SIG-M5 treated with dmso at 0.1 percent for 504 hours (cell line): Measurements from ENCODE around the gene HOXC5.

Experiments
- DNase-seq: peaks from one replicate; lab custom pipeline; 2025; ENCODE audit not compliant: unreplicated experiment; lab: John Stamatoyannopoulos, UW

Gene HOXC5

GRCh38 chr12:54006559-54007220 is 26.2 kb upstream of the HOXC5 start:
- DNase-seq: no peak

DNA sequence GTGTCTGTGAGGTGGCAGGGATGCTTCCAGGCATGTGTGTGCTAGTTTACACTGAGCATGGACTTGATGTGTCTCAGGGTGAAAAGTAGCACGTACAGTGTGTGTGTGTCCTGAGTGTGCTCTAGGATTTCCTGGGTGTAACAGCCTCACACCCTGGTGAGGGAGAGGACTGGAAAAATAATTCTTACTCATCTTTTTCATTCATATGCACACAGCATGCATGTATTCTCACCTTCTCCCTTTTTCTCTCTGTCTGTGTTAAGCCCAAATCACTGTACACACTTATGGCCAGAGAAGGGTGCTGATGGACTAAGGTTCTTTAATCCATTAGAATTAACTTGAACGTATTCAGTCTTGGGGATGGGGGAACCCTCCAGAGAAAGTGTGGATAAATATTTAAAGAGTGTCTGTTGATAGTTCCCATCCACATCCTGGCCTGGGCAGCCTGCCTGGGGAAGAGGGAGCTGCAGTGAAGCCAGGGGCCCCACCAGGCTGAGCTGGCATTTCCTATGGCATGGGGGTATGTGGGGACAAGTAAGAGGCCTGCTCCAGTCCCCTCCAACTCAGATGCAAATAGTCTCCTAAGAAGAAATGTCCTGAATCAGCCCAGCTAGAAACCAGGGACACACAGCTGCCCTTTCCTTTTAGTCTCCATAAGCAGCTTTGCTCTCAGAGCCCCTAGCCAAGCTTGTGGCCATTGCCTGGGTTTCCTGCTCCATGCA is 25.2 kb upstream of the HOXC5 start:
- DNase-seq: no peak

- no peak for DNase-seq
These were observed 24.6 kb upstream of the HOXC5 start for GRCh38 chr12:54008260-54008552.

- DNase-seq: peak; percentile 31
These were observed 23.4 kb upstream of the HOXC5 start for GRCh38 chr12:54009171-54010052.

- no peak for DNase-seq
These were observed 22.5 kb upstream of the HOXC5 start for GRCh38 chr12:54010053-54010971.

- DNase-seq: no peak
These were observed 21.7 kb upstream of the HOXC5 start for GRCh38 chr12:54010972-54011664.

DNA sequence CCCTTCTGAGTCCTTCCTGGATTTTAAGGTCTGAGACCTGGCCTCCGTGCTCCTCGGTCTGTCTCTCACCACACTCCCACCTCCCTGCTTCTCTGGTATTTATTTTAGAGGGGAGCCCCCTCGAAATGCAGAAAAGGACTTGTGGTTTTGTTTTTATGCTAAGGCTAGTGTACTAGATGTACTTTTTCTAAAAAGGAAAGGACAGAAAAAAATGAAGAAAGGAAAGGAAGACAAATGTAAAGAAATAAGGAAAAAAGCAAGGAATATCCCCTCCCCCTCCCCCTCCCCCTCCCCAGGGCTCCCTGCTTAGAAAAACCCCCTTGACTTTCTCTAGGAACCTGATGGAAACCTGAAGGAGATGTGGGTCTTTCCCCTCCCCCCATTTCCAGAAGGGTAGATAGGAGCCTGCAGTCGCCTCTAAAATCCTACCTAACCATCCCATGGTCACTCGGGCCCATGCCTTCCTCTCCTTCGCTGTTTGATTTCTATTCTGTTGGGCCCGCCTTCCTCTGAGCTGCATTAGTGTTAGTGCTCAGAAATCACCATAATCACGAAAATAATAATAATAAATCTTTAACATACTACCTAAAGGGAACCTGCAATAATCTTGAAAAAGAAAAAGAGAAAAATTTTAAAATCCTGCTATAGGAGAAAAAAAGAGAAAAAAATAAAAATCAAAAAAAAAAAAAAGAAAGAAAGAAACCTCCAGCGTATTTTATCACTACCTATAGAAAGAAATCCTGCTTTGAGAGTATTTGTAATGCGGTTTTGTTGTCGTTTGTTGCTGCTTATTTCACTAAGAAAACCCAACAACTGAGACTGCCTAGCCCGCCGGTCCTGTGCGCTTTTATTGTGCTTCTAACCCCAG is 21.0 kb upstream of the HOXC5 start:
- DNase-seq: no peak

DNA sequence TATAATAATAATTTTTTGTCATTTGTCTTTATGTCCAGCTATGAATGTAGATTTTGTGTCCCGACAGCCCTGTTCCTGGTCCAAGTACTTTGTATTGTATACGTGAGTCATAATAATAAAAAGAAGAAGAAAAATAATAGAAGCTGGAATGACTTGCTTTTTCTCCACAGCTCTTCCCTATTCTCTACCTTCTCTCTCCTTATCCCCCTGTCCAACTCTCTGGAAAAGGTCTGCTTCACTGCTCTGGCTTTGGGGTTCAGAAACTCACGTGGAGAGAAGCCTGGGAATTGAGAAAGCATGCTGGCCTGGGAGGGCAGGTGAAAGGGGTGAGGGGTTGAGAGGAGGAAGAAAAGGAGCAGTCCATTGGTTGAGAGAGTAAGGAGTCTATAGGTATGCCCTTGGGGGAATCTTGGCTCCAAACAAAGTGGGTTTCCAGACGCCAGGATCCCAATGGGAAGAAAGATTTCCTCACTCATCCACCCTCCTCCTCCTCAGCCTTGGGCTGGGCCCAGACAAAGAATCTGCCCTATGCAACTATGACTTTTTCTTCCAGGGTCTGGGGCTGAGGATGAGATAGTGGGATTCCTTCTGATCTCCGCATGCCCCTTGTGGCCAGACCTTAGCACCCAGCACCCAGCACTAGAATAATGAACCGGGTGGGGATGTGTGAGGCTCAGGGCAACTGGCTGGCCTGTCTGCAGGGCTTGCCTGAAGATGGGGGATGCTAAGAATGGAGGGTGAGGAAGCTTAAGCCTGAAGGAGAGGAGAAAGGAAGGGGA is 20.0 kb upstream of the HOXC5 start:
- peak; percentile 21 for DNase-seq

- no peak for DNase-seq
These were observed 18.4 kb upstream of the HOXC5 start for GRCh38 chr12:54014377-54015017.

GRCh38 chr12:54015018-54015931 is 17.6 kb upstream of the HOXC5 start:
- DNase-seq: no peak

GRCh38 chr12:54016051-54016450 is 16.8 kb upstream of the HOXC5 start:
- DNase-seq: no peak

GRCh38 chr12:54016478-54016964 is 16.3 kb upstream of the HOXC5 start:
- no peak for DNase-seq

GRCh38 chr12:54017027-54017788 is 15.6 kb upstream of the HOXC5 start:
- DNase-seq: peak; percentile 62

GRCh38 chr12:54017878-54018467 is 14.9 kb upstream of the HOXC5 start:
- DNase-seq: peak; percentile 82

- DNase-seq: no peak
These were observed 14.3 kb upstream of the HOXC5 start for GRCh38 chr12:54018468-54018984.
